ENCODE results near the gene MYLK. TPM values are rescaled to one million over a fixed set of nuclear protein-coding genes. Genes with fewer than 3 reads are reported as not detected.

Gene MYLK
- total RNA-seq, 1 donor from 2014 or later = 24.3 TPM

DNA sequence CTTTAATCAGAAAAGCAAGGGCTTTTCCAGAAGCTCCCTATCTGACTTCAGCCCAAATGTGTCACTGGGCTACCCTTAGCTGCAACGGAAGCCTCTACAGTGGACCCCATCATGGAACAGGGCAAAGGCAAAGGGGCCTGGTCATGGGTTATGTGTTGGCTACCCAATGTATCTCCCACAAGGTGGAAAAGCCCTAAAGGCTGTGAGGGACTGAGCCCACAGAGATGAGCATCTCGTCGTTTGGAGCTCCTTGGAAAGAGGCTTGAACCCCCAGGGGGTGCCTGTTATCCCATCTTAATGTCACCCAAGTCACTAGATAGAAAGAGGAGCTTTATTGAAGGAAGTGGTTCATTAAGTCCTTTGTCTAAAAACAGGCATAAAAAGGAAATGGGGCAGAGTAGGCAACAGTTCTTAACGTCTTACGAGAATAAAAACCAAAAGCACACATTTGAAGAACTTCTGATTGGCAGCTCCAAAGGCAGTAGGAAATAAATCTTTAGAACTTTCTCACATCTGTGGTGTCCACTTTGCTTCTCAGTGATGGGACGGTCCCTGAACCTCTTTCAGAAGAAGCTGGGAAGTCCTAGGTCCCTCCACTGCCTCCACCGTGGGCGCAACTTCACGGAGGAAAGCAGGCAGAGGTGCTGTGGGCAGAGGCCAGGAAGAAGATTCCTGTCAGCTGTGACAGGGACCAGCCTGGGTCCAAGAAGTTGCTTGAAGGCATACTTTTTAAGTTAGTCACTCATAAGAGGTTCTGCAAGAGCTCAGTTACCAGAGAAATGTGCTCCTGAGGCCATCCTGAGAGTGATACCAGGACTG lies 93.7 kb downstream of the MYLK start:
- Mint-ChIP-seq H3K27me3 (ENCODE audit: unreplicated experiment) (no peaks in the 10 kb centered on the region), H3K4me3 (ENCODE audit: unreplicated experiment) (no peak overlapping the region), H3K4me1 (ENCODE audit: unreplicated experiment) (peaks cover 32% of the 10 kb centered on the region)

DNA sequence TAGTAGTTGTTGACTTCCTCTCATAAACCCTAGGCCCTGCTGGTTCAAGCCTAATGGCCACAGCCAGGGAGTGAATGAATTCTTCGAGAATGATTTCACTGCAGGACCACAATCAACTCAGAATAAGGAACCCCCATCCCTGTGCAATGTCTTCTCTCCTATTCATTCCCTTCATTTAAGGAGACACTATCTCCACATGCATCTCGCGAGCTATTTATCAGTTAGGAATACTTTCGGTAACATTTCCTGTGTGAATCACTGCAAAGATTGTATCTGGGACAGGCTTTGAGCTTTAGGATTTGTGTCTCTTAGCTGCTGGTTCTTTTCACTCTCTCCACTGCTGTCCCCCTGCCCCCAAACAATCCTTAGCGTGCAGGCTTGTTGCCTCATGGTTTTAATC lies 94.4 kb downstream of the MYLK start:
- peak; percentile 23 for DNase-seq (ENCODE audit: extremely low spot score, unreplicated experiment)
- Mint-ChIP-seq H3K27me3 (ENCODE audit: unreplicated experiment) (no peaks in the 10 kb centered on the region), H3K36me3 (ENCODE audit: unreplicated experiment) (no peaks in the 10 kb centered on the region), H3K4me1 (ENCODE audit: unreplicated experiment) (peaks cover 32% of the 10 kb centered on the region), H3K4me3 (ENCODE audit: unreplicated experiment) (no peak overlapping the region), H3K27ac (ENCODE audit: unreplicated experiment) (no peak overlapping the region), H3K9me3 (ENCODE audit: unreplicated experiment) (no peaks in the 10 kb centered on the region)
- TF ChIP-seq, protein P1, sequence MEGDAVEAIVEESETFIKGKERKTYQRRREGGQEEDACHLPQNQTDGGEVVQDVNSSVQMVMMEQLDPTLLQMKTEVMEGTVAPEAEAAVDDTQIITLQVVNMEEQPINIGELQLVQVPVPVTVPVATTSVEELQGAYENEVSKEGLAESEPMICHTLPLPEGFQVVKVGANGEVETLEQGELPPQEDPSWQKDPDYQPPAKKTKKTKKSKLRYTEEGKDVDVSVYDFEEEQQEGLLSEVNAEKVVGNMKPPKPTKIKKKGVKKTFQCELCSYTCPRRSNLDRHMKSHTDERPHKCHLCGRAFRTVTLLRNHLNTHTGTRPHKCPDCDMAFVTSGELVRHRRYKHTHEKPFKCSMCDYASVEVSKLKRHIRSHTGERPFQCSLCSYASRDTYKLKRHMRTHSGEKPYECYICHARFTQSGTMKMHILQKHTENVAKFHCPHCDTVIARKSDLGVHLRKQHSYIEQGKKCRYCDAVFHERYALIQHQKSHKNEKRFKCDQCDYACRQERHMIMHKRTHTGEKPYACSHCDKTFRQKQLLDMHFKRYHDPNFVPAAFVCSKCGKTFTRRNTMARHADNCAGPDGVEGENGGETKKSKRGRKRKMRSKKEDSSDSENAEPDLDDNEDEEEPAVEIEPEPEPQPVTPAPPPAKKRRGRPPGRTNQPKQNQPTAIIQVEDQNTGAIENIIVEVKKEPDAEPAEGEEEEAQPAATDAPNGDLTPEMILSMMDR (IDR thresholded peaks at IDR 0.05) = no peak

More for the DNA sequence above, 93.7 kb downstream of the MYLK start:
- TF ChIP-seq, protein P1 (IDR thresholded peaks at IDR 0.05) = no peak
- DNase-seq (ENCODE audit: extremely low spot score, unreplicated experiment) = peak; percentile 60
- H3K9me3 Mint-ChIP-seq (ENCODE audit: unreplicated experiment) = no peaks in the 10 kb centered on the region
- no peaks in the 10 kb centered on the region for H3K36me3 Mint-ChIP-seq (ENCODE audit: unreplicated experiment)
- H3K27ac Mint-ChIP-seq (ENCODE audit: unreplicated experiment) = no peak overlapping the region

DNA sequence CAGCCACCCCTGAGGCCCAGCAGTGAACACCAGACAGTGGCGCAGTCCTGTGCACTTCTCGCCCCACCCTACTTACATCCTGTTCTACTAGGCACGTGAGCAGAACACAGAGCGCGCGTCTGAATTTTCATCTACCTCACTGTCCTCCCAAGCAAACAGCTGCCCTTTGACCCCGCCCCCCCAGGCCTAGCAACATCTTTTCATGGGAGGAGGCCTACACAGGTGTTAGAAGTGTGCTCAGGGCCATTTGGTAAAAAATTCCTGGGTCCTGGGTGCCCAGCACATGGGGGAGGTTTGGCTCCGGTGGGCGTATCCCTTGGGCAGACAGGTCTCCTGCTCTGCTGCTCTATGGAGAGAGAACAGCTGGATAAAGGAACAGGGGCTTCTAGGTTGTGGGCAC lies 95.0 kb downstream of the MYLK start:
- Mint-ChIP-seq H3K9me3 (ENCODE audit: unreplicated experiment) (no peaks in the 10 kb centered on the region), H3K4me3 (ENCODE audit: unreplicated experiment) (no peak overlapping the region), H3K27me3 (ENCODE audit: unreplicated experiment) (no peaks in the 10 kb centered on the region), H3K27ac (ENCODE audit: unreplicated experiment) (no peak overlapping the region), H3K4me1 (ENCODE audit: unreplicated experiment) (peaks cover 32% of the 10 kb centered on the region), H3K36me3 (ENCODE audit: unreplicated experiment) (no peaks in the 10 kb centered on the region)
- peak; percentile 75 for DNase-seq (ENCODE audit: extremely low spot score, unreplicated experiment)
- TF ChIP-seq, protein P1 (IDR thresholded peaks at IDR 0.05) = no peak

DNA sequence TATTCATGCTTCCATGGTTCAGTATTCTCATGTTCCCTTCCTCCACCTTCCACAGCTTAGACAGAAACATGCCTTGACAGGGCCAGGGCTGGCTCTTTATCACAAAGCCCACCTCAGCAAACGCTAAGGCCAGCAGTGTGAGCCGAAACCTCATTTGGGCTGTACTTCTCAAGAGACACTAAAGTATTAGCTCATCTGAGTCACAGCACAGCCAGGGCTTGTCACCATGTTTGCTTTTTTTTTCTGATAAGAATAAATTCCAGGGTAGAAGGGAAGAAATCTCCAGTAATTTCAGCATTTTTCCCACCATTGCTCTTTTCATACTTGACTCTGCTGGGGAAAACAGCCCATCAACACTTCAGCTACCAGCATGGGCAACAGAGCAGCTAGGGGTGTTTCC lies 95.4 kb downstream of the MYLK start:
- no peak for DNase-seq (ENCODE audit: extremely low spot score, unreplicated experiment)
- peaks cover 32% of the 10 kb centered on the region for H3K4me1 Mint-ChIP-seq (ENCODE audit: unreplicated experiment)
- H3K9me3 Mint-ChIP-seq (ENCODE audit: unreplicated experiment) = no peaks in the 10 kb centered on the region
- TF ChIP-seq, protein P1 (IDR thresholded peaks at IDR 0.05) = no peak
- no peak overlapping the region for H3K4me3 Mint-ChIP-seq (ENCODE audit: unreplicated experiment)
- no peaks in the 10 kb centered on the region for H3K27me3 Mint-ChIP-seq (ENCODE audit: unreplicated experiment)
- no peak overlapping the region for H3K27ac Mint-ChIP-seq (ENCODE audit: unreplicated experiment)
- H3K36me3 Mint-ChIP-seq (ENCODE audit: unreplicated experiment) = no peaks in the 10 kb centered on the region

DNA sequence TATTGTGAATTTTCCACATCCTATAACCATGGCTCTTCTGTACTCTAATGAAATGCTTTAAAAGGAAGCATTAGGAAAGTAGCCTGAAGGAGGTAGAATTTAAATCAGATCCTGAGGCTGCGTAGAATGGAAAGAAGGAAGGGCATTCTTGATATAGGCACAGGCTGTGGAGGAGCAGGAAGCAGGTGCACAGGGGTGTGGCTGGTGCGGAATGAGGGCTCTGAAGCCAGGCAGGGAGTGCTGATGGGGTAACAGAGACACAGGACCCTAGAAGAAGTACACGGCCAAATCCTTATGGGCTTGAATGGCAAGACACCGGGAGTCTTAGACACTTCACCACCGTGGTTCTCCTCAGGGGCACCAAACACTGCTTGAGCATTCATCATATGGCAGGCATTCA lies 97.0 kb downstream of the MYLK start:
- no peaks in the 10 kb centered on the region for H3K36me3 Mint-ChIP-seq (ENCODE audit: unreplicated experiment)
- H3K4me3 Mint-ChIP-seq (ENCODE audit: unreplicated experiment) = no peak overlapping the region
- H3K4me1 Mint-ChIP-seq (ENCODE audit: unreplicated experiment) = peaks cover 33% of the 10 kb centered on the region
- H3K9me3 Mint-ChIP-seq (ENCODE audit: unreplicated experiment) = no peaks in the 10 kb centered on the region
- H3K27ac Mint-ChIP-seq (ENCODE audit: unreplicated experiment) = no peak overlapping the region
- no peak for DNase-seq (ENCODE audit: extremely low spot score, unreplicated experiment)
- no peaks in the 10 kb centered on the region for H3K27me3 Mint-ChIP-seq (ENCODE audit: unreplicated experiment)
- TF ChIP-seq, protein P1 (IDR thresholded peaks at IDR 0.05) = no peak
